PC-3 (cell line): Measurements from ENCODE around the gene SLC35A2. TPM values are rescaled to one million over a fixed set of nuclear protein-coding genes. Genes with fewer than 3 reads are reported as not detected.

Source experiments
- ATAC-seq: fragments of 200-7000 bp; cut with Tn5 transposase; 2 replicates; pipeline ENCODE4 v1.9.1; 2020; ENCODE audit warnings: mild to moderate bottlenecking, moderate library complexity
- BruUV-seq: library from RNA; stranded (reverse); fragments of 400-500 nt; replicated peaks from 2 replicates; lab custom pipeline; 2021; lab: Mats Ljungman, UMichigan
- CTCF ChIA-PET: fragments of 300-600 bp; sonication (Branson Sonifier 250); formaldehyde crosslinking; loops from one replicate; lab custom pipeline; 2022; ENCODE audit warnings: antibody characterized with exemption; lab: Charles Lee
- POLR2A ChIA-PET: fragments of 300-600 bp; sonication (Branson Sonifier 250); formaldehyde crosslinking; loops from one replicate; lab custom pipeline; 2022; ENCODE audit warnings: antibody characterized with exemption; ENCODE audit not compliant: unreplicated experiment; lab: Charles Lee
- DNase-seq: peaks from one replicate; pipeline ENCODE4 v3.0.0-alpha.2; 2015
- H2AFZ ChIP-seq: fragments of 300-600 bp; sonication (generic); 2 replicates; pipeline ENCODE4 v1.6.0; 2016; ENCODE audit warnings: antibody characterized with exemption, low read length
- H3F3A ChIP-seq: fragments of 300-600 bp; sonication (generic); one replicate; pipeline ENCODE4 v1.6.0; 2017; ENCODE audit warnings: antibody characterized with exemption, low read length, control low read depth, mild to moderate bottlenecking; ENCODE audit not compliant: unreplicated experiment
- H3K27ac ChIP-seq: fragments of 300-600 bp; sonication (generic); 2 replicates; pipeline ENCODE4 v1.5.1; 2016; ENCODE audit warnings: mild to moderate bottlenecking, low read length
- H3K27me3 ChIP-seq: fragments of 300-600 bp; sonication (generic); 2 replicates; pipeline ENCODE4 v1.6.1; 2016; ENCODE audit warnings: low read length, mixed read lengths
- H3K36me3 ChIP-seq: fragments of 300-600 bp; sonication (generic); 2 replicates; pipeline ENCODE4 v1.6.1; 2016; ENCODE audit warnings: low read depth, mixed run types, low read length, mixed read lengths
- H3K4me1 ChIP-seq: fragments of 300-600 bp; sonication (generic); 2 replicates; pipeline ENCODE4 v1.5.1; 2016; ENCODE audit warnings: low read length; ENCODE audit not compliant: insufficient read depth
- H3K4me2 ChIP-seq: fragments of 300-600 bp; sonication (generic); 2 replicates; pipeline ENCODE4 v1.6.0; 2016; ENCODE audit warnings: low read length
- H3K4me3 ChIP-seq: fragments of 300-600 bp; sonication (generic); 2 replicates; pipeline ENCODE4 v1.5.1; 2016; ENCODE audit warnings: mild to moderate bottlenecking, low read length, mixed read lengths
- H3K79me2 ChIP-seq: fragments of 300-600 bp; sonication (generic); 2 replicates; pipeline ENCODE4 v1.6.1; 2017; ENCODE audit warnings: low read length, mixed read lengths
- H3K9ac ChIP-seq: fragments of 300-600 bp; sonication (generic); 2 replicates; pipeline ENCODE4 v1.6.0; 2016; ENCODE audit warnings: mild to moderate bottlenecking, low read length
- H3K9me2 ChIP-seq: fragments of 300-600 bp; sonication (generic); replicated peaks from 2 replicates; pipeline ENCODE4 v1.6.1; 2016; ENCODE audit warnings: mixed run types, low read length, mixed read lengths
- H3K9me3 ChIP-seq: fragments of 300-600 bp; sonication (generic); 2 replicates; pipeline ENCODE4 v1.6.1; 2016; ENCODE audit warnings: low read length, mixed read lengths
- H4K20me1 ChIP-seq: fragments of 300-600 bp; sonication (generic); 2 replicates; pipeline ENCODE4 v1.6.1; 2016; ENCODE audit warnings: low read length, mixed read lengths
- EZH2 ChIP-seq: fragments of 300-600 bp; sonication (generic); IDR thresholded peaks from one replicate; pipeline ENCODE4 v1.6.1; 2017; ENCODE audit warnings: antibody characterized with exemption, mild to moderate bottlenecking, low read length; ENCODE audit not compliant: unreplicated experiment
- EZH2phosphoT487 ChIP-seq: fragments of 300-600 bp; sonication (generic); IDR thresholded peaks from 2 replicates; pipeline ENCODE4 v1.6.1; 2018; ENCODE audit warnings: mild to moderate bottlenecking, antibody characterized with exemption, low read length, borderline replicate concordance
- intact Hi-C: fragments of 100-400 bp; cut with micrococcal nuclease; formaldehyde crosslinking; loops from 2 replicates; pipeline ENCODE4 v1.9.0; 2023
- total RNA-seq: library from RNA; depleted of rRNA; stranded (reverse); fragments of >200 nt; gene quantifications from 2 replicates; pipeline ENCODE4 v1.2.3, GENCODE V29; 2014
- TF ChIP-seq, protein P1 (sequence below): fragments of 300-600 bp; sonication (generic); conservative IDR thresholded peaks from 2 replicates; pipeline ENCODE4 v1.5.1; 2017; ENCODE audit warnings: antibody characterized with exemption, low read depth, mild to moderate bottlenecking, low read length

Gene SLC35A2
- total RNA-seq, 1 experiment from 2014 or later: 46.8 TPM

DNA sequence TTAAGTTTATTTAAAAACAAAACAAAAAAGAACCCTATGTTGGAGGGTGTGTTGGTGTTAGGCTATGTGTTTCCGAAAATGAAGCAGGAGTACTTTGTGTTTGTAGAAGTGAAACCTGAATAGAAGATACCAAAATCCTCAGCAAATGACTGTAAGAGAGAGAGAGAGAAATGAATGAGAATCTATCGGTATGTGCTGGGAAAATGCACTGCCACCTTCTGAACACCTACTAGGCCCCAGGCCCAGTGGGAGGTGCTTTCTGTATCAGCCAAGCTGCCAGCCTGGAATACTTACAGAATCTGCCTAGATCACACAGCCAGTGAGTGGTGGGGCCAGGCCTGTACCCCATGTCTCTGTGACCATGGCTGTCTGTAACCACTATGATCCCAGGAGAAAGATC lies 22.3 kb upstream of the SLC35A2 start:
- ChIA-PET CTCF (interaction anchor here (0.6 kb wide), 1 partner anchor 67 kb away, joined by 3 read pairs; no protein-coding TSS in a partner anchor), POLR2A (no interaction called here)
- Histone ChIP-seq H2AFZ (no peak overlapping the region), H3K4me1 (no peaks in the 10 kb centered on the region), H3K4me3 (no peak overlapping the region), H3K79me2 (no peaks in the 10 kb centered on the region; the same call in 1 of the 2 replicates), H4K20me1 (no peaks in the 10 kb centered on the region), H3K36me3 (peaks cover 25% of the 10 kb centered on the region), H3K27ac (no peak overlapping the region), H3K4me2 (no peak overlapping the region), H3K9ac (no peak overlapping the region), H3K9me3 (no peaks in the 10 kb centered on the region), H3K9me2 (no peaks in the 10 kb centered on the region), H3F3A (no peaks in the 10 kb centered on the region), H3K27me3 (no peaks in the 10 kb centered on the region)
- intact Hi-C loops: no loop called here
- TF ChIP-seq, protein P1, sequence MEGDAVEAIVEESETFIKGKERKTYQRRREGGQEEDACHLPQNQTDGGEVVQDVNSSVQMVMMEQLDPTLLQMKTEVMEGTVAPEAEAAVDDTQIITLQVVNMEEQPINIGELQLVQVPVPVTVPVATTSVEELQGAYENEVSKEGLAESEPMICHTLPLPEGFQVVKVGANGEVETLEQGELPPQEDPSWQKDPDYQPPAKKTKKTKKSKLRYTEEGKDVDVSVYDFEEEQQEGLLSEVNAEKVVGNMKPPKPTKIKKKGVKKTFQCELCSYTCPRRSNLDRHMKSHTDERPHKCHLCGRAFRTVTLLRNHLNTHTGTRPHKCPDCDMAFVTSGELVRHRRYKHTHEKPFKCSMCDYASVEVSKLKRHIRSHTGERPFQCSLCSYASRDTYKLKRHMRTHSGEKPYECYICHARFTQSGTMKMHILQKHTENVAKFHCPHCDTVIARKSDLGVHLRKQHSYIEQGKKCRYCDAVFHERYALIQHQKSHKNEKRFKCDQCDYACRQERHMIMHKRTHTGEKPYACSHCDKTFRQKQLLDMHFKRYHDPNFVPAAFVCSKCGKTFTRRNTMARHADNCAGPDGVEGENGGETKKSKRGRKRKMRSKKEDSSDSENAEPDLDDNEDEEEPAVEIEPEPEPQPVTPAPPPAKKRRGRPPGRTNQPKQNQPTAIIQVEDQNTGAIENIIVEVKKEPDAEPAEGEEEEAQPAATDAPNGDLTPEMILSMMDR: no peak
- no peak for TF ChIP-seq EZH2phosphoT487
- no peak for TF ChIP-seq EZH2
- DNase-seq: no peak
- ATAC-seq: no peak
- no TSS peak for BruUV-seq

DNA sequence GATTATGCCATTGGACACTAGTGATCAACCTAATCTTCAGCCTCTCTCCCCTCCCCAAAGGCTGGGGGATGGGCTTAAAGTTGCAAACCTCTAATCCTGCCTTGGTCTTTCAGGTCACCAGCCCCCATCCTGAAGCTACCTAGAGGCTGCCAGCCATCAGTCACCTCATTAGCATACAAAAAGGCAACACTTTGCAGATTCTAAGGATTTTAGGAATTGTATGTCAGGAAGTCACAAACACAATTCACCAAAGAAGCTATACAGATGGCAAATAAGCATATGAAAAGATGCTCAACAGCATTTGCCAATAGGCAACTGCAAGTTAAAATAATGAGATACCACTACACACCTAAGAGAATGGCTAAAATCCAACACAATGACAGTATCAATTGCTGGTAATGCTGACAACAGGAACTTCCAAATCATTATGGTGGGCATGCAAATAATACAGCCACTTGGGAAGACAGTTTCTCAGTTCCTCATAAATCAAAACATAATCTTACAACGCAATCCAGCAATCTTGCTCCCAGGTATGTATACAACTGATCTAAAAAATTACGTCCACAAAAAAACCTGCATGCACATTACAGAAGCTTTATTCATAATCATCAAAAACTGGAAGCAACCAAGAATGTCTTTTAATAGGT lies 16.4 kb upstream of the SLC35A2 start:
- Histone ChIP-seq H3K9ac (no peak overlapping the region), H4K20me1 (no peaks in the 10 kb centered on the region), H3K4me3 (no peak overlapping the region), H3K36me3 (peaks cover 14% of the 10 kb centered on the region), H3K4me2 (no peak overlapping the region), H2AFZ (no peak overlapping the region), H3K9me2 (no peaks in the 10 kb centered on the region), H3K27ac (no peak overlapping the region), H3F3A (no peaks in the 10 kb centered on the region), H3K79me2 (no peaks in the 10 kb centered on the region), H3K9me3 (no peaks in the 10 kb centered on the region), H3K4me1 (no peaks in the 10 kb centered on the region), H3K27me3 (no peaks in the 10 kb centered on the region)
- no TSS peak for BruUV-seq
- CTCF ChIA-PET: no interaction called here
- POLR2A ChIA-PET: no interaction called here
- TF ChIP-seq, protein P1: no peak
- no peak for TF ChIP-seq EZH2
- no peak for TF ChIP-seq EZH2phosphoT487
- intact Hi-C loops: no loop called here
- ATAC-seq (no peak), DNase-seq (no peak)

DNA sequence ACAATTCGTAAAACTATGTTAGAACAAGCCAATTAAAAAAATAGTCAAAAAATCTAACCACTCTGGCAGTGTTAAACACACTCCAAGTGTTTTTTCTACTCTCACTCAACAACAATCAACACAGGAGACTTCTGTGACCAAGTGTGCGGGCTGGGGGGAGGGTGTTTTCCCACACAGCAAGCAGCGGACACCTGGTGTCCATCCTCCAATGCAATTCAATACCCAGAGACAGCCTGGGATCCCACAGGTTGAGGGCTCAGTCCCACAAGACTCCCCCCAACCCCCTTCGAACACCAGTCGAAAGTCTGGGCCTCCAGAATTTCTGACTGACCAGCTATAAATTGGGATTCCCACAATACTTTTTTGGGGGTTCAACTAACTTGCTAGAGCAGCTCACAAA lies 15.7 kb upstream of the SLC35A2 start:
- Histone ChIP-seq H2AFZ (no peak overlapping the region), H3K9me2 (no peaks in the 10 kb centered on the region), H3K79me2 (no peaks in the 10 kb centered on the region), H3K36me3 (peaks cover 12% of the 10 kb centered on the region), H3K4me2 (no peak overlapping the region), H3K9me3 (no peaks in the 10 kb centered on the region), H3F3A (no peaks in the 10 kb centered on the region), H3K4me1 (no peaks in the 10 kb centered on the region), H3K27ac (no peak overlapping the region), H3K9ac (no peak overlapping the region), H3K4me3 (no peak overlapping the region), H4K20me1 (no peaks in the 10 kb centered on the region), H3K27me3 (no peaks in the 10 kb centered on the region)
- DNase-seq (no peak), ATAC-seq (no peak)
- CTCF ChIA-PET: no interaction called here
- no TSS peak for BruUV-seq
- POLR2A ChIA-PET: no interaction called here
- intact Hi-C loops: no loop called here
- TF ChIP-seq EZH2 (no peak), EZH2phosphoT487 (no peak)
- TF ChIP-seq, protein P1: no peak
